GM12878 (cell line): ENCODE measurements around the gene ADD1.

Experiments used
- CTCF ChIP-seq, 3 experiments: IDR thresholded peaks in 2 of 3; conservative IDR thresholded peaks in 1 of 3; 2 replicates each; pipeline ENCODE4 v1.5.1; 2011; ENCODE audit warnings: low read depth in 3 of 3, low read length in 3 of 3, mild to moderate bottlenecking in 3 of 3, control low read depth in 2 of 3, moderate library complexity in 2 of 3, inconsistent platforms in 1 of 3, mixed read lengths in 1 of 3; ENCODE audit not compliant: control insufficient read depth in 2 of 3, insufficient read depth in 1 of 3; ENCODE audit errors: extremely low read depth in 1 of 3
- FOXK2 ChIP-seq: fragments of 450-650 bp; IDR thresholded peaks from 2 replicates; pipeline ENCODE4 v1.6.1; 2017; ENCODE audit warnings: mild to moderate bottlenecking, moderate library complexity
- JUNB ChIP-seq: IDR thresholded peaks from 2 replicates; pipeline ENCODE4 v1.6.1; 2016; ENCODE audit warnings: antibody characterized with exemption, mild to moderate bottlenecking

GRCh38 chr4:2807571-2807970 is 36.1 kb upstream of the ADD1 start:
- TF ChIP-seq FOXK2 = no peak
- no peak for TF ChIP-seq JUNB
- TF ChIP-seq CTCF (IDR thresholded peaks at IDR 0.05 in 2 of 3, conservative IDR thresholded peaks at IDR 0.05 in 1 of 3; ENCODE audit: control insufficient read depth in 2 of 3, extremely low read depth in 1 of 3, insufficient read depth in 1 of 3, low read depth in 3 of 3, low read length in 3 of 3) = no peak
